HepG2 (cell line): ENCODE results near the gene MSMB. TPM values are rescaled to one million over a fixed set of nuclear protein-coding genes. Genes with fewer than 3 reads are reported as not detected.

ENCODE experiments used
- DNMT3B ChIP-seq: conservative IDR thresholded peaks from 2 replicates; pipeline ENCODE4 v1.6.1; 2016; ENCODE audit warnings: missing biosample characterization, control low read depth
- FIP1L1 ChIP-seq: fragments of 200-400 bp; formaldehyde crosslinking; IDR thresholded peaks from 2 replicates; pipeline ENCODE4 v1.6.1; 2018; ENCODE audit warnings: low read depth, mild to moderate bottlenecking, low read length, moderate library complexity, borderline replicate concordance; ENCODE audit not compliant: insufficient read depth
- HNF4G ChIP-seq, 2 experiments: sonication (generic) in 1 of 2; formaldehyde crosslinking in 1 of 2; IDR thresholded peaks; 2 replicates each; pipeline versions ENCODE4 v1.4.0 to v1.6.1; 2011 to 2020; ENCODE audit warnings: borderline replicate concordance in 2 of 2, low read depth in 2 of 2, mild to moderate bottlenecking in 2 of 2, low read length in 1 of 2, missing genetic modification reagents in 1 of 2, moderate library complexity in 1 of 2
- HOXA3 ChIP-seq: sonication (generic); formaldehyde crosslinking; IDR thresholded peaks from 2 replicates; pipeline ENCODE4 v1.5.0; 2020; ENCODE audit warnings: missing genetic modification reagents
- HOXA7 ChIP-seq: sonication (generic); formaldehyde crosslinking; IDR thresholded peaks from 2 replicates; pipeline ENCODE4 v1.8.1; 2022; ENCODE audit warnings: mild to moderate bottlenecking, missing genetic modification reagents, moderate library complexity
- SATB2 ChIP-seq: sonication (generic); formaldehyde crosslinking; IDR thresholded peaks from 2 replicates; pipeline ENCODE4 v1.5.0; 2020; ENCODE audit warnings: missing genetic modification reagents
- TARDBP ChIP-seq: sonication (generic); formaldehyde crosslinking; IDR thresholded peaks from 2 replicates; pipeline ENCODE4 v1.8.0; 2022; ENCODE audit warnings: mild to moderate bottlenecking, missing genetic modification reagents
- TBX3 ChIP-seq: fragments of 450-650 bp; IDR thresholded peaks from 2 replicates; pipeline ENCODE4 v1.6.1; 2017; ENCODE audit warnings: antibody characterized with exemption, mild to moderate bottlenecking, inconsistent platforms, borderline replicate concordance
- YEATS4 ChIP-seq: sonication (generic); formaldehyde crosslinking; IDR thresholded peaks from 2 replicates; pipeline ENCODE4 v1.4.0; 2020; ENCODE audit warnings: missing genetic modification reagents, borderline replicate concordance
- ZFP62 ChIP-seq: sonication (generic); formaldehyde crosslinking; IDR thresholded peaks from 2 replicates; pipeline ENCODE4 v1.4.0; 2020; ENCODE audit warnings: missing genetic modification reagents
- ZNF160 ChIP-seq: sonication (generic); formaldehyde crosslinking; IDR thresholded peaks from 2 replicates; pipeline ENCODE4 v1.8.0; 2022; ENCODE audit warnings: mild to moderate bottlenecking, inconsistent platforms, missing genetic modification reagents
- ZNF224 ChIP-seq: sonication (generic); formaldehyde crosslinking; IDR thresholded peaks from 2 replicates; pipeline ENCODE4 v1.5.0; 2020; ENCODE audit warnings: mild to moderate bottlenecking, missing genetic modification reagents
- ZNF264 ChIP-seq: sonication (generic); formaldehyde crosslinking; IDR thresholded peaks from 2 replicates; pipeline ENCODE4 v1.4.0; 2020; ENCODE audit warnings: missing genetic modification reagents
- ZNF878 ChIP-seq: sonication (generic); formaldehyde crosslinking; IDR thresholded peaks from 2 replicates; pipeline ENCODE4 v1.8.1; 2023; ENCODE audit warnings: mild to moderate bottlenecking, missing genetic modification reagents, moderate library complexity
- ZNF891 ChIP-seq: sonication (generic); formaldehyde crosslinking; IDR thresholded peaks from 2 replicates; pipeline ENCODE4 v1.5.0; 2020; ENCODE audit warnings: mild to moderate bottlenecking, missing genetic modification reagents
- ZSCAN9 ChIP-seq: IDR thresholded peaks from 2 replicates; pipeline ENCODE4 v1.6.1; 2016; ENCODE audit warnings: borderline replicate concordance
- polyA plus RNA-seq, 8 experiments: library from polyadenylated mRNA; depleted of rRNA in 3 of 8; stranded (reverse) in 7 of 8; unstranded in 1 of 8; fragments of >200 nt; fragmentation: Illumina TruSeq in 4 of 8; extraction: Trizol in 4 of 8; gene quantifications; 2 replicates each; pipeline versions ENCODE4 v1.2.1 to v1.2.3, GENCODE V29; 2011 to 2016; ENCODE audit warnings: low read depth in 4 of 8, missing spikeins in 1 of 8, mixed read lengths in 1 of 8; ENCODE audit not compliant: insufficient read depth in 1 of 8
- total RNA-seq, 5 experiments: library from RNA; depleted of rRNA; stranded (reverse); fragments of >200 nt; fragmentation: Illumina TruSeq; extraction: Trizol; gene quantifications; 2 replicates each; pipeline ENCODE4 v1.2.3, GENCODE V29; 2016; ENCODE audit warnings: low read depth in 1 of 5
- TF ChIP-seq, protein P1 (sequence below): IDR thresholded peaks from 2 replicates; pipeline ENCODE4 v1.6.1; 2018; ENCODE audit warnings: missing genetic modification reagents
- TF ChIP-seq, protein P2 (sequence below): sonication (generic); formaldehyde crosslinking; IDR thresholded peaks from 2 replicates; pipeline ENCODE4 v1.4.0; 2020; ENCODE audit warnings: missing genetic modification reagents
- TF ChIP-seq, protein P3 (sequence below): sonication (generic); formaldehyde crosslinking; conservative IDR thresholded peaks from 2 replicates; pipeline ENCODE4 v1.8.0; 2022; ENCODE audit warnings: missing genetic modification reagents
- TF ChIP-seq, protein P4 (sequence below): sonication (generic); formaldehyde crosslinking; IDR thresholded peaks from 2 replicates; pipeline ENCODE4 v1.9.0; 2021; ENCODE audit warnings: missing genetic modification reagents, borderline replicate concordance
- TF ChIP-seq, protein P5 (sequence below): sonication (generic); formaldehyde crosslinking; IDR thresholded peaks from 2 replicates; pipeline ENCODE4 v1.4.0; 2020; ENCODE audit warnings: missing genetic modification reagents

Gene MSMB
- total and polyA plus RNA-seq, 2 of the 13 experiments (the other 11 are each of a cell fraction or from before 2014, with no cell fraction given): 0.84 TPM; not detected in 1

DNA sequence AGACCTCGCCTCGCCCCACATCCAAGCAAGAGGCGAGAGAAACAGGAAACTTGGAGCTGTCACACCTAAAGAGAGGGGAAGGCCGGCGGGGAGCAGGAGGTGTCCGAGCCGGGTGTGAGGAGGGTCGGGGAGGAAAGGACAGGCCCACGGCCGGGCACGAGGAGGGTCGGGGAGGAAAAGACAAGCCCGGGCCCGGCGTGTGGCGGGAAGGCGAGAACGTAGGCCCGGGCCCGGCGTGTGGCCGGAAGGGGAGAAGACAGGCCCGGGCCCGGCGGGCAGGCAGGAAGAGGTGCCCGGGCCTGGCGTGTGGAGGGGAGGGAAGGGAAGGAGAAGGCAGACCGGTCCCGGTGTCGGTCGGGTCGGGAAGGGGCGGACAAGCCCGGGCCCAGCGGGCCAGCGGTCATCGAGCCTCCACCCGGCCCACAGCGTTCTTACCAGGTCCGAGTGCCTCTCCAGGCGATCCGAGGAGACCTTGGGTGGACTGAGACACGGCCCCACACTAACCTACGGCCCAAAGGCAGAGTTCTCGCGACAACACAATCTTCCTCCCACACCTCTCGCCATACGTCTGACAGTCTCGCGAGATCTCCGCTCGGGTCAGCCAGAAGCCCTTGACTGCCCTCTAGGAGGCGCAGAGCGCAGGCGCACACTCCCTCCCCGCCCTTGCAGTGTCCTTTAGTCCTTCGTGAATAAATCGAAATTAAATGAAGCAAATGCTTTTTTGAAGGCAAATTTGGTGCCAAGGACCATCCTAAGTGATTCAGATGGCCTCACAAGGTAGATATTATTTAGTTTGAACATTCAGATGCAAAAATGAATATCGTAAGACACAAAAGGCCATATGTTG is 15.8 kb downstream of the MSMB start, which contains the start of gene NCOA4 (continued):
- peak; percentile 68 for TF ChIP-seq HOXA3 (CRISPR knock-in tag)
- TF ChIP-seq ZNF891 (CRISPR knock-in tag): peak; percentile 90; the same call in 1 of the 2 replicates
- no peak; the same call in 1 of the 2 replicates for TF ChIP-seq ZNF160 (CRISPR knock-in tag)
- TF ChIP-seq, protein P1, sequence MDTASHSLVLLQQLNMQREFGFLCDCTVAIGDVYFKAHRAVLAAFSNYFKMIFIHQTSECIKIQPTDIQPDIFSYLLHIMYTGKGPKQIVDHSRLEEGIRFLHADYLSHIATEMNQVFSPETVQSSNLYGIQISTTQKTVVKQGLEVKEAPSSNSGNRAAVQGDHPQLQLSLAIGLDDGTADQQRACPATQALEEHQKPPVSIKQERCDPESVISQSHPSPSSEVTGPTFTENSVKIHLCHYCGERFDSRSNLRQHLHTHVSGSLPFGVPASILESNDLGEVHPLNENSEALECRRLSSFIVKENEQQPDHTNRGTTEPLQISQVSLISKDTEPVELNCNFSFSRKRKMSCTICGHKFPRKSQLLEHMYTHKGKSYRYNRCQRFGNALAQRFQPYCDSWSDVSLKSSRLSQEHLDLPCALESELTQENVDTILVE (CRISPR knock-in tag): no peak; the same call in 1 of the 2 replicates
- TF ChIP-seq ZNF878: peak; percentile 58; the same call in 1 of the 2 replicates
- TF ChIP-seq HNF4G (IDR thresholded peaks at IDR 0.05; ENCODE audit: borderline replicate concordance, low read depth, low read length): no peak
- no peak for TF ChIP-seq HNF4G (CRISPR knock-in tag; IDR thresholded peaks at IDR 0.05; ENCODE audit: borderline replicate concordance, low read depth)
- no peak; the same call in 1 of the 2 replicates for TF ChIP-seq SATB2
- TF ChIP-seq, protein P2, sequence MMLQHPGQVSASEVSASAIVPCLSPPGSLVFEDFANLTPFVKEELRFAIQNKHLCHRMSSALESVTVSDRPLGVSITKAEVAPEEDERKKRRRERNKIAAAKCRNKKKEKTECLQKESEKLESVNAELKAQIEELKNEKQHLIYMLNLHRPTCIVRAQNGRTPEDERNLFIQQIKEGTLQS: no peak
- no peak for TF ChIP-seq HOXA7 (CRISPR knock-in tag)
- TF ChIP-seq ZFP62: no peak
- TF ChIP-seq ZNF264: 0 out of 2 replicates have a peak, but pooled peaks have one; percentile 14
- 0 out of 2 replicates have a peak, but pooled peaks have one; percentile 45 for TF ChIP-seq FIP1L1
- no peak for TF ChIP-seq TARDBP (CRISPR knock-in tag)
- TF ChIP-seq, protein P3, sequence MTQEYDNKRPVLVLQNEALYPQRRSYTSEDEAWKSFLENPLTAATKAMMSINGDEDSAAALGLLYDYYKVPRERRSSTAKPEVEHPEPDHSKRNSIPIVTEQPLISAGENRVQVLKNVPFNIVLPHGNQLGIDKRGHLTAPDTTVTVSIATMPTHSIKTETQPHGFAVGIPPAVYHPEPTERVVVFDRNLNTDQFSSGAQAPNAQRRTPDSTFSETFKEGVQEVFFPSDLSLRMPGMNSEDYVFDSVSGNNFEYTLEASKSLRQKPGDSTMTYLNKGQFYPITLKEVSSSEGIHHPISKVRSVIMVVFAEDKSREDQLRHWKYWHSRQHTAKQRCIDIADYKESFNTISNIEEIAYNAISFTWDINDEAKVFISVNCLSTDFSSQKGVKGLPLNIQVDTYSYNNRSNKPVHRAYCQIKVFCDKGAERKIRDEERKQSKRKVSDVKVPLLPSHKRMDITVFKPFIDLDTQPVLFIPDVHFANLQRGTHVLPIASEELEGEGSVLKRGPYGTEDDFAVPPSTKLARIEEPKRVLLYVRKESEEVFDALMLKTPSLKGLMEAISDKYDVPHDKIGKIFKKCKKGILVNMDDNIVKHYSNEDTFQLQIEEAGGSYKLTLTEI: no peak
- TF ChIP-seq, protein P4, sequence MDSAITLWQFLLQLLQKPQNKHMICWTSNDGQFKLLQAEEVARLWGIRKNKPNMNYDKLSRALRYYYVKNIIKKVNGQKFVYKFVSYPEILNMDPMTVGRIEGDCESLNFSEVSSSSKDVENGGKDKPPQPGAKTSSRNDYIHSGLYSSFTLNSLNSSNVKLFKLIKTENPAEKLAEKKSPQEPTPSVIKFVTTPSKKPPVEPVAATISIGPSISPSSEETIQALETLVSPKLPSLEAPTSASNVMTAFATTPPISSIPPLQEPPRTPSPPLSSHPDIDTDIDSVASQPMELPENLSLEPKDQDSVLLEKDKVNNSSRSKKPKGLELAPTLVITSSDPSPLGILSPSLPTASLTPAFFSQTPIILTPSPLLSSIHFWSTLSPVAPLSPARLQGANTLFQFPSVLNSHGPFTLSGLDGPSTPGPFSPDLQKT (CRISPR knock-in tag): no peak
- no peak for TF ChIP-seq TBX3
- no peak for TF ChIP-seq DNMT3B (CRISPR knock-in tag)
- no peak for TF ChIP-seq ZNF224 (CRISPR knock-in tag)
- peak; percentile 52 for TF ChIP-seq YEATS4 (CRISPR knock-in tag)
- TF ChIP-seq, protein P5, sequence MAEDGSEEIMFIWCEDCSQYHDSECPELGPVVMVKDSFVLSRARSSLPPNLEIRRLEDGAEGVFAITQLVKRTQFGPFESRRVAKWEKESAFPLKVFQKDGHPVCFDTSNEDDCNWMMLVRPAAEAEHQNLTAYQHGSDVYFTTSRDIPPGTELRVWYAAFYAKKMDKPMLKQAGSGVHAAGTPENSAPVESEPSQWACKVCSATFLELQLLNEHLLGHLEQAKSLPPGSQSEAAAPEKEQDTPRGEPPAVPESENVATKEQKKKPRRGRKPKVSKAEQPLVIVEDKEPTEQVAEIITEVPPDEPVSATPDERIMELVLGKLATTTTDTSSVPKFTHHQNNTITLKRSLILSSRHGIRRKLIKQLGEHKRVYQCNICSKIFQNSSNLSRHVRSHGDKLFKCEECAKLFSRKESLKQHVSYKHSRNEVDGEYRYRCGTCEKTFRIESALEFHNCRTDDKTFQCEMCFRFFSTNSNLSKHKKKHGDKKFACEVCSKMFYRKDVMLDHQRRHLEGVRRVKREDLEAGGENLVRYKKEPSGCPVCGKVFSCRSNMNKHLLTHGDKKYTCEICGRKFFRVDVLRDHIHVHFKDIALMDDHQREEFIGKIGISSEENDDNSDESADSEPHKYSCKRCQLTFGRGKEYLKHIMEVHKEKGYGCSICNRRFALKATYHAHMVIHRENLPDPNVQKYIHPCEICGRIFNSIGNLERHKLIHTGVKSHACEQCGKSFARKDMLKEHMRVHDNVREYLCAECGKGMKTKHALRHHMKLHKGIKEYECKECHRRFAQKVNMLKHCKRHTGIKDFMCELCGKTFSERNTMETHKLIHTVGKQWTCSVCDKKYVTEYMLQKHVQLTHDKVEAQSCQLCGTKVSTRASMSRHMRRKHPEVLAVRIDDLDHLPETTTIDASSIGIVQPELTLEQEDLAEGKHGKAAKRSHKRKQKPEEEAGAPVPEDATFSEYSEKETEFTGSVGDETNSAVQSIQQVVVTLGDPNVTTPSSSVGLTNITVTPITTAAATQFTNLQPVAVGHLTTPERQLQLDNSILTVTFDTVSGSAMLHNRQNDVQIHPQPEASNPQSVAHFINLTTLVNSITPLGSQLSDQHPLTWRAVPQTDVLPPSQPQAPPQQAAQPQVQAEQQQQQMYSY: no peak
- TF ChIP-seq ZSCAN9 (CRISPR knock-in tag): peak; percentile 74
